ENCODE results near the gene PEX11B. TPM values are rescaled to one million over a fixed set of nuclear protein-coding genes. Genes with fewer than 3 reads are reported as not detected.
"Not testable (repeated sequence)": the region's sequence is repeated elsewhere in the genome, so short reads cannot be mapped to it uniquely, and the experiment has no call there.

PEX11B gene
- total RNA-seq, 1 experiment from 2014 or later = 13.7 TPM

DNA sequence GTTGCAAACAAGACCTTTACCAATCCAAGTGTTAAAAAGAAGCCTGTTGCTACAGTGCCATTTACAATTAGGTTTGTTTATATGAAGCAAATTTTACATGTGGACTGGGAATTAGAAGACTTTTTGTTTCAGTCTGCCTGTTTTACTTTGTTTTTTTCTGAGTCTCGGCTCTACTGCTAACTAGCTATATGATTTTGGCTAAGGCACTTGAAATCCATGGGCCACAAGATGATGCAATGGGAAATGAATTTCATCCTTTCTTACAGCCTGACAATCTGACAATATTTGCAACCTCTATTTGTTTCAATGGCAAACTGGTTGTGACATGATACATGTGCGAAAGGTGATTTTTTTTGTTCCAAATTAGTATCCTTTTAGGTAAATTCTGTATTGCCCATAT, 3.7 kb upstream of the PEX11B start:
- H3K27ac ChIP-seq (ENCODE audit: insufficient read length, low read depth, low read length) = no peak overlapping the region
- WGBS (ENCODE audit: extremely low coverage, insufficient read length, low lambda C conversion rate) = no CpG with 5 or more reads among the region's 2 CpGs
- no peak overlapping the region for H3K23ac ChIP-seq (ENCODE audit: insufficient read length, low read depth, low read length)
- H3K4me1 Mint-ChIP-seq = peaks cover 16 to 17% of the 10 kb centered on the region in 2 experiments
- no peak for DNase-seq
- H2BK20ac ChIP-seq (ENCODE audit: low read depth, low read length, poor library complexity, severe bottlenecking) = no peak overlapping the region
- H3K4me3 Mint-ChIP-seq = no peak overlapping the region
- no peak overlapping the region for H3K4ac ChIP-seq (ENCODE audit: low read depth, low read length)
- no peak overlapping the region for H3K9ac ChIP-seq (ENCODE audit: extremely low read depth, insufficient read length, low read length)
- H3K4me2 ChIP-seq (ENCODE audit: insufficient read depth, insufficient read length, low read length) = no peak overlapping the region
- no peak overlapping the region for H3K56ac ChIP-seq (ENCODE audit: insufficient read length, low read depth, low read length)
- H4K5ac ChIP-seq (ENCODE audit: insufficient read length, low read depth, low read length) = no peak overlapping the region
- H3K9me3 ChIP-seq (ENCODE audit: control insufficient read depth, low read depth, low read length) = no peaks in the 10 kb centered on the region
- H4K20me1 ChIP-seq (ENCODE audit: control insufficient read depth, insufficient read depth, insufficient read length) = no peaks in the 10 kb centered on the region
- no peak overlapping the region for H3K18ac ChIP-seq (ENCODE audit: insufficient read length, low read depth, low read length)
- H3K4me1 ChIP-seq (ENCODE audit: insufficient read depth, low read length) = peaks cover 3% of the 10 kb centered on the region; the same call in 1 of the 2 replicates
- H3K14ac ChIP-seq (ENCODE audit: insufficient read depth, low read length) = no peak overlapping the region
- H3K9me3 Mint-ChIP-seq = no peaks in the 10 kb centered on the region
- H3T11ph ChIP-seq (ENCODE audit: low read length) = no peak overlapping the region
- H3K27me3 ChIP-seq (ENCODE audit: insufficient read depth, low read length) = no peaks in the 10 kb centered on the region
- no peak overlapping the region for H4K8ac ChIP-seq (replicated peaks; ENCODE audit: insufficient read length, low read depth, low read length)
- H3K27ac Mint-ChIP-seq = no peak overlapping the region
- no peak overlapping the region for H2BK120ac ChIP-seq (ENCODE audit: low read depth, low read length, poor library complexity, severe bottlenecking)
- TF ChIP-seq, protein P1, sequence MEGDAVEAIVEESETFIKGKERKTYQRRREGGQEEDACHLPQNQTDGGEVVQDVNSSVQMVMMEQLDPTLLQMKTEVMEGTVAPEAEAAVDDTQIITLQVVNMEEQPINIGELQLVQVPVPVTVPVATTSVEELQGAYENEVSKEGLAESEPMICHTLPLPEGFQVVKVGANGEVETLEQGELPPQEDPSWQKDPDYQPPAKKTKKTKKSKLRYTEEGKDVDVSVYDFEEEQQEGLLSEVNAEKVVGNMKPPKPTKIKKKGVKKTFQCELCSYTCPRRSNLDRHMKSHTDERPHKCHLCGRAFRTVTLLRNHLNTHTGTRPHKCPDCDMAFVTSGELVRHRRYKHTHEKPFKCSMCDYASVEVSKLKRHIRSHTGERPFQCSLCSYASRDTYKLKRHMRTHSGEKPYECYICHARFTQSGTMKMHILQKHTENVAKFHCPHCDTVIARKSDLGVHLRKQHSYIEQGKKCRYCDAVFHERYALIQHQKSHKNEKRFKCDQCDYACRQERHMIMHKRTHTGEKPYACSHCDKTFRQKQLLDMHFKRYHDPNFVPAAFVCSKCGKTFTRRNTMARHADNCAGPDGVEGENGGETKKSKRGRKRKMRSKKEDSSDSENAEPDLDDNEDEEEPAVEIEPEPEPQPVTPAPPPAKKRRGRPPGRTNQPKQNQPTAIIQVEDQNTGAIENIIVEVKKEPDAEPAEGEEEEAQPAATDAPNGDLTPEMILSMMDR (conservative IDR thresholded peaks at IDR 0.05) = no peak
- peaks cover 2 to 15% (median 9%) of the 10 kb centered on the region in 3 experiments; a peak in 6 of 7 replicates for H3K36me3 Mint-ChIP-seq (ENCODE audit: insufficient read depth in 1 of 3, low read depth in 3 of 3)
- H3K23me2 ChIP-seq (ENCODE audit: insufficient read length, low read depth, low read length, poor library complexity, severe bottlenecking) = peaks cover 10% of the 10 kb centered on the region
- no peak overlapping the region for H2BK5ac ChIP-seq (ENCODE audit: insufficient read length, low read length)
- peaks cover 4% of the 10 kb centered on the region; the same call in 1 of the 2 replicates for H3K79me2 ChIP-seq (ENCODE audit: insufficient read depth, low read length)
- H4K91ac ChIP-seq (ENCODE audit: insufficient read length, low read depth, low read length) = no peak overlapping the region
- no peak overlapping the region for H2BK15ac ChIP-seq (ENCODE audit: low read depth, low read length)
- H2AK5ac ChIP-seq (ENCODE audit: insufficient read length, low read length) = no peak overlapping the region
- no peaks in the 10 kb centered on the region for H3K27me3 Mint-ChIP-seq (ENCODE audit: low read depth)
- no peaks in the 10 kb centered on the region for H3K79me1 ChIP-seq (ENCODE audit: insufficient read depth, low read depth, low read length, poor library complexity, severe bottlenecking)
- H2AFZ ChIP-seq (ENCODE audit: low read length) = no peak overlapping the region
- no peak overlapping the region for H2BK12ac ChIP-seq (ENCODE audit: insufficient read length, low read depth, low read length)

DNA sequence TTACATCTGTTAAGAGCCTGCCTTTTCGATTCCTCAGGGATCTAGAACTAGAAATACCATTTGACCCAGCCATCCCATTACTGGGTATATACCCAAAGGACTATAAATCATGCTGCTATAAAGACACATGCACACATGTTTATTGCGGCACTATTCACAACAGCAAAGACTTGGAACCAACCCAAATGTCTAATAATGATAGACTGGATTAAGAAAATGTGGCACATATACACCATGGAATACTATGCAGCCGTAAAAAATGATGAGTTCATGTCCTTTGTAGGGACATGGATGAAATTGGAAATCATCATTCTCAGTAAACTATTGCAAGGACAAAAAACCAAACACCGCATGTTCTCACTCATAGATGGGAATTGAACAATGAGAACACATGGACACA, 1.8 kb upstream of the PEX11B start:
- not testable (repeated sequence) for H2BK5ac ChIP-seq (ENCODE audit: insufficient read length, low read length); H4K91ac ChIP-seq (ENCODE audit: insufficient read length, low read depth, low read length); H3K4me1 ChIP-seq (ENCODE audit: insufficient read depth, low read length); H3K23me2 ChIP-seq (ENCODE audit: insufficient read length, low read depth, low read length, poor library complexity, severe bottlenecking); H2AK5ac ChIP-seq (ENCODE audit: insufficient read length, low read length); H2BK12ac ChIP-seq (ENCODE audit: insufficient read length, low read depth, low read length); H3K27ac Mint-ChIP-seq; H3T11ph ChIP-seq (ENCODE audit: low read length); H3K14ac ChIP-seq (ENCODE audit: insufficient read depth, low read length); H2BK20ac ChIP-seq (ENCODE audit: low read depth, low read length, poor library complexity, severe bottlenecking); H3K23ac ChIP-seq (ENCODE audit: insufficient read length, low read depth, low read length); H3K56ac ChIP-seq (ENCODE audit: insufficient read length, low read depth, low read length); H3K9ac ChIP-seq (ENCODE audit: extremely low read depth, insufficient read length, low read length); H4K20me1 ChIP-seq (ENCODE audit: control insufficient read depth, insufficient read depth, insufficient read length); H2BK120ac ChIP-seq (ENCODE audit: low read depth, low read length, poor library complexity, severe bottlenecking); H3K9me3 Mint-ChIP-seq; DNase-seq; H3K4ac ChIP-seq (ENCODE audit: low read depth, low read length); H3K27me3 ChIP-seq (ENCODE audit: insufficient read depth, low read length); H3K79me1 ChIP-seq (ENCODE audit: insufficient read depth, low read depth, low read length, poor library complexity, severe bottlenecking); H2BK15ac ChIP-seq (ENCODE audit: low read depth, low read length); H4K8ac ChIP-seq (replicated peaks; ENCODE audit: insufficient read length, low read depth, low read length); H3K4me2 ChIP-seq (ENCODE audit: insufficient read depth, insufficient read length, low read length); H3K79me2 ChIP-seq (ENCODE audit: insufficient read depth, low read length); H2AFZ ChIP-seq (ENCODE audit: low read length); H4K5ac ChIP-seq (ENCODE audit: insufficient read length, low read depth, low read length); H3K27ac ChIP-seq (ENCODE audit: insufficient read length, low read depth, low read length); H3K9me3 ChIP-seq (ENCODE audit: control insufficient read depth, low read depth, low read length); H3K27me3 Mint-ChIP-seq (ENCODE audit: low read depth); H3K18ac ChIP-seq (ENCODE audit: insufficient read length, low read depth, low read length)
- Mint-ChIP-seq H3K36me3 (ENCODE audit: insufficient read depth in 1 of 3, low read depth in 3 of 3) (peaks cover 2 to 14% (median 13%) of the 10 kb centered on the region in 3 experiments), H3K4me3 (peak overlapping the region; percentile 88 to 94; a peak in 3 of 5 replicates), H3K4me1 (peaks cover 16 to 17% of the 10 kb centered on the region in 2 experiments)
- no CpG with 5 or more reads among the region's 4 CpGs for WGBS (ENCODE audit: extremely low coverage, insufficient read length, low lambda C conversion rate)

Measured in H9 (cell line).